GM10266 (cell line): ENCODE results near the gene PMAIP1.
A peak's percentile ranks its signal among the peaks of the same experiment; 100 is the strongest.

ENCODE experiments used
- DNase-seq: peaks from one replicate; pipeline ENCODE4 v3.0.0; 2012; ENCODE audit errors: extremely low spot score
- CTCF ChIP-seq: IDR thresholded peaks from 2 replicates; pipeline ENCODE4 v1.5.1; 2012; ENCODE audit warnings: mild to moderate bottlenecking, low read depth; ENCODE audit not compliant: control insufficient read depth, insufficient read depth; ENCODE audit errors: missing control alignments

The PMAIP1 gene

GRCh38 chr18:59902131-59902992, 2.6 kb downstream of the PMAIP1 start:
- no peak for TF ChIP-seq CTCF
- DNase-seq, result peak; percentile 38

- TF ChIP-seq CTCF, result no peak
Measured at GRCh38 chr18:59902993-59903610, 3.3 kb downstream of the PMAIP1 start.

GRCh38 chr18:59904011-59904601, 4.3 kb downstream of the PMAIP1 start:
- TF ChIP-seq CTCF, result no peak
- DNase-seq, result no peak

More at GRCh38 chr18:59902993-59903610, 3.3 kb downstream of the PMAIP1 start:
- no peak for DNase-seq

- no peak for DNase-seq
- no peak for TF ChIP-seq CTCF
Measured at GRCh38 chr18:59905686-59906091, 5.9 kb downstream of the PMAIP1 start.

GRCh38 chr18:59906203-59906602, 6.4 kb downstream of the PMAIP1 start:
- TF ChIP-seq CTCF, result no peak
- DNase-seq, result no peak

GRCh38 chr18:59907172-59907571, 7.4 kb downstream of the PMAIP1 start:
- DNase-seq, result no peak
- no peak for TF ChIP-seq CTCF
